T-helper 9 cell (primary cell): ENCODE data around the gene POU6F2.
"Not testable (repeated sequence)": the region's sequence is repeated elsewhere in the genome, so short reads cannot be mapped to it uniquely, and the experiment has no call there.

Source experiments
- DNase-seq: peaks from one replicate; pipeline ENCODE4 v3.0.0-alpha.2; 2020

The POU6F2 gene

DNA sequence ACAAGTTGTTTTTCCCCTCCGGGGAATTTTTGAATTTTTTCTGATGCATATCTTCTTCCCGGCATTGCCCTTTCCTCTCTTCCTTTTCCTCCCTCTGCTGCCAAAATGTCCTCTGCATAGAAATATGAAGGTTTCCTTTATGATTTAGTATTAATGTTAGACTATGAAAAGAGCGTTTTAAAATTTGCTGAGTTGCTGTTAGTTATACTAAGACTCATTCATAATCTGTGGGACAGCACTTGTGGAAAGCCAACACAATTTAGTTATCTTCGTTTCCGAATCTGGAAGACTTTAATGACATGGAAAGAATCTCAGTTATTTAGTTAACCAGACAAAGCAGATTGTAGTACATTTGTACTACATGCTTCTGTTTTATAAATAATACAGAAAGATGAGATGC is 25.0 kb downstream of the POU6F2 start:
- DNase-seq, result no peak

DNA sequence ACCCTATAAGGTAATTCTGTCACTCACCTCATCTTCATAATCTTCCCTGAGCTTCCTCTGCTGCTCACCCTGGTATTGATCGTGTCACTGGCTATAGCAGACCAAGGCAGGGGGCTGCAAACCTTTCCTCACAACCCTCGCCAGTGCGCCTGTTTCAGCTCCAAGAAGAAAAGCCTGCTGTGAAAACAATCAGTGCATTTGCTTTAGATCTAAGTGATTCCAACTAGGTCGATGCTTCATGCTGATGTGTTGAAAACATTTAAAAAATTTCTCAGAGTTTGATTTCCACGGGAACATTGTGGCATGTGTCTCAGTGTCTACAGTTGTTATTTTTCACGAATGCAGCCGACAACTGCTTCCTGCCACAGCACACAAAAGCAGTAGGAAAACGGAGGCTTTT is 27.3 kb downstream of the POU6F2 start:
- DNase-seq, result no peak

DNA sequence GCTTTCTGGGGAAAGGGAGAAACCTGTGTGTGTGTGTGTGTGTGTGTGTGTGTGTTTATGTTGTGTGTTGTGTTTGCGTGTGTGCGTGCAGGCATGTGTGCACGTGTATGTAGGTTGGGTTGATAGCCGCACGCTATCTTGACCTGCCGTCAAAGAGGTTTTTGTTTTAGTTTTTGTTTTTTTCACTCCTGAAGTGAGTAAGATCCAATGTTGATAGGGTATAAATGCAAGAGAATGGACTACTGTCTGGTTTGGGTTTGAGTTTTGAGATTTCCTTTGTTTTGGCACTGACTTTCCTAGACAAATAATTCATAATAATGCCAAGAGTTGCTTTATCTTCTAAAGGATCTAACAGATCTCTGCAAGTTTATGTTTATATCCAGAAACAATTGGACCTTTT is 27.8 kb downstream of the POU6F2 start:
- DNase-seq, result no peak

DNA sequence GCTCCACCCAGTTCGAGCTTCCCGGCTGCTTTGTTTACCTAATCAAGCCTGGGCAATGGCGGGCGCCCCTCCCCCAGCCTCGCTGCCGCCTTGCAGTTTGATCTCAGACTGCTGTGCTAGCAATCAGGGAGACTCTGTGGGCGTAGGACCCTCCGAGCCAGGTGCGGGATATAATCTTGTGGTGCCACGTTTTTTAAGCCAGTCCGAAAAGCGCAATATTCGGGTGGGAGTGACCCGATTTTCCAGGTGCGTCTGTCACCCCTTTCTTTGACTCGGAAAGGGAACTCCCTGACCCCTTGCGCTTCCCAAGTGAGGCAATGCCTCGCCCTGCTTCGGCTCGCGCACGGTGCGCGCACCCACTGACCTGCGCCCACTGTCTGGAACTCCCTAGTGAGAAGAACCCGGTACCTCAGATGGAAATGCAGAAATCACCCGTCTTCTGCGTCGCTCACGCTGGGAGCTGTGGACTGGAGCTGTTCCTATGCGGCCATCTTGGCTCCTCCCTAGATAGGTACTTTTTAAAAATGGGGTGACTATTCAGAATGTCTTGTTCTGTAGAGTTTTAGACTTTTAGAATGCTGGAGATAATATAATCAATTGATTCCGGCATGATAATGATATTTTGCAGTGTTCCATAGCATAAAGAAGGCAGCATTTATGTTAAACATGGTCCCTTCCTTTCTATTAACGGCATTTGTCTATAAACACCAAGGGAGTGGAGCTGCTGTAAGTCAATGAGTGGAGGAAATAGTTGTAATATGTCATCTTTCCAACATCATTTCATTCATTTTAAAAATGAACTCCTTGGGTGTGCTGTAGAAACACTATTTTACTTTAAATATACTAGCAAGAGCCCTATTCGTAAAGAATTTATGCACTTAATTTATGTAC is 35.6 kb downstream of the POU6F2 start:
- DNase-seq, result not testable (repeated sequence)

DNA sequence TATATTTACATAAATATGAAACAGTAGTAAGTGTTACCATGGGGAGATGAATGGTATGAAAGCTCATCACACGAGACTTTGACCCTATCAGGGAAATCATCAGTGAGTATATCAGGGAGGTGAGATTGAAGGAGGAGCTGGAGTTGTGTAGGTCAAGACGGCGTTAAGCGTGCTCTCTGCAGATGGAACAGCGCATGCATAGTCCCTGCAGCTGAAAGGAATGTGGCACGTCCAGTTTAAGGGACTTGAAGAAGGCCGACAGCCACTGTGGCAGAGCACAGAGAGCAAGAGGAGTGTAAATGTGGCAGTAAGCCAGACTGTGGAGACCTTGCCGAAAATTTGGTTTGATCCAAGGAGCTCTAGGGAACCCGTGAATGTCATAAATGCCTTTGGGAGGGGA is 38.9 kb downstream of the POU6F2 start:
- DNase-seq, result no peak

DNA sequence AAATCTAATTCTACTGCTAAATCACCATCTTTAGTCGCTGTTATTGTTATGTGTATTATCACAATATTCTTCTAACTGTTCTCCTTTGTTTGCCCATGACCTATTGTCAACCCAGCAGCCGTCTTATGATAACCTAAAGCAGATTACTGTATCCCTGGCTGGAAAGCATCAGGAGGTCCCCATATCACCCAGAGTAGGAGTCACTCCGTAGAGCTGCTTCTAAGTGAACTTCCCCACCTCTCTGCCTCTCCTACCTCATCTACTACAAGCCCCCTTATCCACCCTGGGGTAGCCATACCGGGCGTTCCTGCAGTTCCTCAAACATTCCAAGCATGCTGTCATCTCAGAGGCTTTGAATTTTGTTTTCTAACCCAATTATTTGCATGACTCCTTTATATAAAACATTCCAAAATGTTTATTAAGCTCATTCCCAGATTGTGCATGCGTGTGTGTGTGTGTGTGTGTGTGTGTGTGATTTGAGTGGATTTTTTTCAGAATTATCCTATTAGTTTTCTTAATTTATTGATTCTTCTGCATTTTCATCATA is 39.7 kb downstream of the POU6F2 start:
- DNase-seq, result no peak

DNA sequence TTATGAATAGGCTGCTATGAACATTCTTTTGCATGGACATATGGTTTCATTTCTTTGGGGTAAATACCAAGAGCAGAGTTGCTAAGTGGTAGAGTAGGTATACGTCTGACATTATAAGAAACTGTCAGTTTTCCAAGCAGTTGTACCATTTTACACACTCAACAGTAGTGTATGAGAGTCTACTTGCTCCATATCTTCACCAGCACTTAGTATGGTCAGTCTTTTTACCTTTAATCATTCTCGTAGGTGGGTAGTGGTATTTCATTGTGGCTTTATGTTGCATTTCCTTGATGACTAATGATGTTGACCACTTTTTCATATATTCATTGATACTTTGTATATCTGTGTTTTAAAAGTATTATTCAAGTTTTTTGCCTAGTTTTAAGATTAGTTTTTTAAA is 45.1 kb downstream of the POU6F2 start:
- DNase-seq, result no peak

DNA sequence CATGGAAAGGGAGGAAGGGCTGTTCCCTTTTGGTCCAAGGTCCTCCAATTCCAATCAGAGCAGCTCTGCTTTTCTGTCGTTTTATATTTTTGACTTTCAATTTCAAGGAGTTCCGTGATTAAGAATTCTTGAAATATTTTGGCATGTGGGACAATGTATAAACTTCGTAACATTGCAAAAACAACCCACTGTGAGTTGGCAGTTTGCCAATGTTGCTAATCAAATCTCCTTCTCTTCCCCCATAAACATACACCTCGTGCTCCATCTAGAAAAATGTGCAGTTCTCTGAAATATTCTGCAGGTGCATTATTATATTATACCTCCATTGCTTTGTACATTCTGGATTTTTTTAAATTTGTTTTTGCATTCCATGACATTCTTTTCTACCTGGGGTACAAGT is 49.8 kb downstream of the POU6F2 start:
- DNase-seq, result no peak

DNA sequence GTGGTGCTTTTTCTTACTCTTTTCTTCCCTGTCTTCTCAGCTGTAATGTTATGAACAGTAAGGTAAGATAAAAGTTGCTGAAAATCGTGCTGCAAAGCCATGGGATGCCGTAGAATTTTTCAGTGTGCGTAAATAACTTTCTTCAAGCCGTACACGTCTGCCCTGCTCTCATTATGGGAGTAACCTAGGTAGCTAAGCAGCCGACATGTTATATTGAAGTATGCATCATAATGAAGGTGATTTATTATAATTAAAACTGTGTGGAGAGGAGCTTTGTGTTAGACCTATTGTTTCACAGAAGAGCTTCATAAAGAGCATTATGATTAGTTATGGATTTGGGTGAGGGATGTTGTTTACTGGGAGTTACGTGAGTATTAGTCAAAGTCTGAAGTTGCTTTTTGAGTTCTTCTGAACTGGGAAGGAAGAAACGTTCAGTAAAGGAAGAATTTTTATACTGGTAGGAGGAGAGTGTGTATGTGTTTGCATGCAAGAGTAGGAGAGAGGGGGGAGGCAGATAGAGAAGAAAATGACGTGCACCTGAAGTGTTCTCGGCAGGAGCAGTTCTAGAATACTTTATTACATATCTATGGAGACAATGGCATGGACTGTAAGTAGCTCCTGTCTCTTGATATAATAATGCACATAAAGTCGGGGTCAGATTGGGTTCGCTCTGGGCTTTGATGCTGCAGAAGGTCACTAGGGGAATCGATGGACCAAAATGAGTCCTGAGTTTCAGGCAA is 56.3 kb downstream of the POU6F2 start:
- no peak for DNase-seq

DNA sequence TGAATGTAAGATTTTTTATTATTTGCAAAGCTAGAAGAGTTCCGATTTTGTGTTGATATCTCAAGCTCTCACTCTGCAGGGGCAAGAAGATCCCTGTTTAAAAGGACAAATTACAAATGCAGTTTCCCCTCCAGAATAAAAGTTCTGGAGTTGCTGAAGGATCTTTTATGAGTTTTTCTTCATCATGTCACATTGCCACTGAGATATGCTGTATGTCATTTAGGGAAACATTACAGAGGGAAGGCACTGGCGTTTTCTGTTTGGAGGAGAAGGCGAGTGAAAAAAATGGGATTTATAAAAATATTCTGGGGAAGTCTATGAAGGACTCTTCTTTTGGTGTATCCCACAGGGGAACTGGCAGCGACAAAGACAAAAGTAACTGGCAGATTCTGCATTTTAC is 57.4 kb downstream of the POU6F2 start:
- DNase-seq, result no peak

DNA sequence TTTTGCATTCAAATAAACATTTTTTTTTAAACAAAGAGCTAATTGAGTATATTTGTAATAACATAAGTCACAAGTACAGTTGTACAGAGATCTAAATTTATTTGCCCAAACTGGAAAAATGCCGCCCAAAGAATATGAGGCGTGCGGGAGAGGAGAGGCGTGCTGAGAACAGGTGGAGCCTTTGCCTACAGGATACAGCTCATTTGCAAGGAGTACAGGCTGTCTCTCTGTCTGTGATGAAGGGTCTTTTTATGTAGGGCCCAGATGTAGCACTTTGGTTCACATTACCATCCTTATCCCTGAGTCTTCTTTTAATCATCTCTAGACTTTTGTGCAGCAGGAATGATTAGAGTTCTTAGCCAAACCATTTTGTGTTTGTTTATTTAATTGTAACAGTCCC is 58.2 kb downstream of the POU6F2 start:
- DNase-seq, result no peak

DNA sequence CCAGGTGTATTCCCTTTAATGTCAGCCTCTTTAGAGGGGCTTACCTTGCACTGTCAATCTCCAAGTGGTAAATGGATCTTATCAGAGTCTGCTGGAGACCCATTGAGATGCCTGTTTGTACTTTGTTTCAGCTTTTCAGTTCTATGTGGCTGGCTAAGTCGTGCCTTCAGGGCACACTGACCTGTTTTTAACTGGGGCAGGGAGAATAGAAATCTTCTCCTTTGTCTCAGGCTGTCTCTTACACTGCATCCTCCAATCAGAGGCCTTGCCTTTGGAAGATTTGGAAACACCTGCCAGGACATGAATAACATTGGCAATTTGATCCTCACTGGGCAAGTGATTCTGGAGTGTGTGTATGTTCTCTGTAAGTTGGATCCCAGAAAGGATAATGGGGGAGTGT is 65.0 kb downstream of the POU6F2 start:
- DNase-seq, result no peak

DNA sequence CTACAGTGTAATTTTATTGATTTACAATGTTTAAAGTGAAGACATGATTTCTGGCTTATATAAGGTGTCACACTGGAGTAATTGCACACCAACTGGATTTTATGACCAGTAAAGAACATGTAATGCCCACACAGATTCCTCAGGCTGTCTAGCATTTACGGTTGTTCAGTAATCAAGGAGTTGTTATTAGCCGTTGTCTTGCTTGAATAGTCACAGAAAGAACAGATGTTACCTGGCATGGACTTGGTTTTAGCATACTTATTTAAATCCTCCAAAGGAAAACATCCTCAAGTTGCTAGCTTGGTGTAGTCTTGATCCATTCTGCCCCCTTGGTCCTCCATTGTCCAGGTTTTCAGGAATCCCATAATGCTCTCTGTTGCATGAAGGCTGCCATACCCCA is 65.8 kb downstream of the POU6F2 start:
- DNase-seq, result no peak

DNA sequence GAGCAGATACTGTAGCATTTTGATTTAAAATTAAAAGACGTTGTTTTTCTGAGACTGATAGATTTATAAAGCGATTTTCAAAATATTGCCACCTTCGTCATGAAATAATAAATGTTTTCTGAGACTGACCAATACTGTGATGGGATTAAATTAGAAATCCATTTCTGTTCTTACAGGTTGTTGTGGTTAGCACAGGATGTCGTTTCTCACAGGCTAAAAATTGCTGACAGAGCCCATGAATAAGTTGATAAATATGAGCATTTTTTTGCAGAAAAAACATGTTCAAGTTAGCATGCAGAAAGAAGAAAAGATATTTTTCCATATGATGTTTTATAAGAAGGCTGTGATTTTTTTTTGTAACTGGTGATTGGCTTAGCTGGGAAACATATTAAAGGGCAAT is 66.8 kb downstream of the POU6F2 start:
- no peak for DNase-seq

DNA sequence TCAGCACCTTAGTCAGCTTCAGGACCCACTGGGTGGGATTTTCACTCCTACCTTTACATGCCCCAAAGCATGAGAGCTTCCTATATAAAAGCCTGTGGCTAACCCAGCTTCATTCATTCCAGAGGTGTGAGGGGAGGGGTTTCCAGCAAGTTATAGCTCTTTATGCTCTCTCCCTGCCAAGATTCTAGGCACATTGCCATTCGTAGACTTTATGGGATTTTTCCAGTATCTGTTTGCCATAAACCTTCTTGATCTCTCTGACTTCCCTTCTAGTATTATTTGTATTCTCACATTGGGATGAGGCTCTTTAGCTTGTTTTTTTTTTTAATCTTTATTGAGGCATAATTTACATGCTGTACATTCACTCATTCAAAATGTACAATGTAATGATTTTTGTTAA is 67.5 kb downstream of the POU6F2 start:
- no peak for DNase-seq

DNA sequence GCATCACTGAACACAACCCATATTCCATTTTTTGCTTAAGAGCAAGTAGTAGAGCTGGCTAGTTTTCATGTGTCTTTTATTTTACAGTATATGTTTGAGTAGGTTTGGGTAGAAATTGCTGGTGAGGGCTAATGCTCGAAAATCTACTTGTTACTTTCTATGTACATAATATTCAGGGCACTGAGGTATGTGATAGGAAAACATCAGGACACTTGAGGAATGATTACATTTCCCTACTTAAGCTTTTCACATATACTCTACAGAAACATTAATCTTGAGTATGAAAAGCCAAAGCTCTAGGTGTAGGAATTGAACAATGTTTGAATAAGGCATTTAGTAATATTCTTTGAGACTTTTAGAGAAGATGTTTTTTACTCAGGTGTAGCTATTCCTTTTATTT is 73.6 kb downstream of the POU6F2 start:
- DNase-seq, result no peak

DNA sequence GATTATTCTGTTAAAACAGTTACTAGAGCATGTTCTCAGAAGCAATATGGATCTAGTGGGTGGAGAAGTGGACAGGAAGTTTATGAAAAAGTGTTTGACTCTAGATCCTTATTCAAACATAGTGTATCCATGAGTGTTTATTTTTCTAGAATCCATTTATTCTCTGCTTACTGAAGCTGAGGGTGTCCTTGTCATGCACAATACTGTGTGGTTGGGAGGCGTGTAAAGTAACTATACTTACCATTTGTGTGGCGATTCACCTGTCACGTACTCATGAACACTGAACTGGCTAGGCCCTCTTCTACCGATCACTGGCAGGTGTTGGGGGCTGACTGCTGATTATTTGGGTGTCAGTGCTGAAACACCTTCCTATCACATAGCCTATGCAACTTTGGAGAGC is 74.0 kb downstream of the POU6F2 start:
- DNase-seq, result no peak

DNA sequence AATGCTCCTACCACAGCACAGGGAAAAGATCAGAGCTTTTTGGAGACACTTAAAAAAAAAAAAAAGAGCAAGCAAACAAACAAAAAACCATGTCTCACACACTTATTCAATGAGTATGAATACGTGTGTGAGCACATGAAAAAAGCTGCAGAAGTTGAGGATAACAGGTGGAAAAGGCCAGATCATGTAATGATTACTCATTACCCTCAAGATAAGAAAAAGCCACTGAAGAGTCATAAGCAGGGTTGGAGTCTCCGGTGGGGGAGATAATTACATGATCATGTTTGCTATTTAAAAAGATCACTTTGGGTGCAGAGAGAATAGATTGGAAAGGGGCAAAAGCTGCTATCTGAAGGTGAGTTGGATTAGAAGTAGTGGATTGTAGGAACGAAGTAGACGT is 77.0 kb downstream of the POU6F2 start:
- no peak for DNase-seq

DNA sequence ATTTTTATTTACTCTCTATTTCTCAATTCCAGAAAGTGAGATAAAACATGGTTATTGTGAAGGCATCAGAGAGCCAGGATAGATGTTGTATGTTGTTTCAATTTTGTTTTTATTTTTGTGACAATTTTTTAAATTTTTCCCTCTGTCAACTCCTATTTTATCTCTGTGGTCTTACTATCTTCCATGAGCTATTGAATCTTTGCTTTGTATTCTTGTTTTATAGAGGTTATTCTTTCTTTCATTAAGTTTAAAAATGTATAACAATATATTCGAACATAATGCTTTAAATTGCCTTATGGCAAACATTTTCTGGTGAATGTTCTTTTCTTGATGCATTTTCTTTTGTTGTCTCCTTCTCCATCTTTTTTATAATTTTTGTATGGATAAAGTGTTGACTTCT is 78.4 kb downstream of the POU6F2 start:
- DNase-seq, result no peak

DNA sequence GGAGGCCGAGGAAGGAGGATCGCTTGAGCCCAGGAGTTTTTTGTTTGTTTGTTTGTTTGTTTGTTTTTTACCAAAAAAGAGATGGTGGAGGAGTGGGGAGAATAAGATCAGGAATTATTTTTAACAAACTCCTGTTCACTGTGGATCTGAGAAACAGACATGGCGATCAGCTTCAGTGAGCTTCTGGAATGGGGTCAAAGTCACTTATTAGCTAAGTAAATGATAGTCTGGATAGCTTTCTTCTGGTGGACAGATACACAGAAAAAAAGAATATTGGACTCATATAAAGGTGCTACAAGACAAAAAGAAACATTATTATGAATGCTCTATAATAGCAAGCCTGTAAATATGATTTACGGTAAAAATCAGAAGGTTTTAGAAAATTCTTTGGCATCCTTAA is 85.1 kb downstream of the POU6F2 start:
- no peak for DNase-seq

DNA sequence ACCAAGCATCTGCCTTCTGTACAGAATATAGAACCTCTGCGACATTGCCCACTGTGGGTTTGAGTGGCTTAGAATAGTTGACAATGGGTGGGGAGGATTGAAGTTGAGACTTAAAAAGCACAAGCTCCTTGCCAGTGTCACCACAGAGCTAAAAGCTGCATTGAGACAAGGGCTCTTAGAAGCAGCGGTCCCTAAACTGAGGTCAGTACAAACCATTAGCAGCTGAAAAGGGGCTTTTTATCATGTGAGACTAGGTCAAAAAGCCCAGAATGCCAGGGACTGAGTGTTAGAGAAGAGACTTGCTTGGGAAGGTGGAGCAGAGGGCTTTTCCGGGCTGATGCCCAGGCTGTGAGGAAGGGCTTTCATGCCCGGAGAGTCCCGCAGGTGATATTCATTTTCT is 91.3 kb downstream of the POU6F2 start:
- no peak for DNase-seq

DNA sequence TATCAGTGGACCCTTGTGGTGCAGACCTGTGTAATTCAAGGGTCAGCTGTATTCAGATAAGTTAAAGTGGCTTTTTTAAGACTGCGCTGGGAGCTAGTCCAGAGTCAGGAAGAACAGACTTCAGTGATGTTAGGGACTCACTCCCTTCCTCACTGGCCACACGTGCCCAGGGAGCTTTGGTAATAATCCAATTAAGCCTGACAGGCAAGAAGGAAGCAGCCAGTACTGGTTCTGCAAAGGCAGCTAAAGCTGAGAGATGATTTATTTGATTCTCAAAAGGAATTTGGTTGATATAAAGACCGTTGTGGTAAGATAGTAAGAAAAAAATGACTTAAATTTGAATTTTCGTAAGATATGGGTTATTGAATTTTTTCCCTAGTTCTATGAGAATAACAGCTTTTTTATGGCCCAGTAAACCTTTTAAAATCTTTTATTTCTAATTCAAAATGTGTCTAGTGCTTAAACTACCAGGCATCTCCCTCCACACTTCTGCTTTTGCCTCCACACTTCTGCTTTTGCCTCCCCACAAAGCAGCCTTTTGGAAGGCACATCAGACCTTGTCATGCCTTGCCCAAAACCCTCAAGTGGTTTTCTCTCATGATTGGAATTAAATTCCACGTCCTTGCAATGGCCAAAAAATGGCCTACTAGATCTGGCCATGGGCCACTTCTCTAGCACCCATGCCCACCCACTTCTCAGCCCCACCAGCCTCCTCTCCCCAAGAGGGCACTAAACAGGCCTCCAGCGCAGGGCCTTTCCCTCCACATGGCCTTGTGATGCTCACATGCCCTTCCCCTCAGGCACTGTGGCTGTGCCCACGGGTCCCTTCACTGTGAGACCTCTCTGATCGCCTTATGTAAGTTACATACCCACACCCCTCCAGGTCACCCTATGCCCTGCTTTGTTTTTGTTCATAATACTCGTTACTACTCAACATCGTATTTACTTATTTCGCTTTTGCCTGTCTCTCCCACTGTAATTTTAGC is 92.5 kb downstream of the POU6F2 start:
- DNase-seq, result no peak

DNA sequence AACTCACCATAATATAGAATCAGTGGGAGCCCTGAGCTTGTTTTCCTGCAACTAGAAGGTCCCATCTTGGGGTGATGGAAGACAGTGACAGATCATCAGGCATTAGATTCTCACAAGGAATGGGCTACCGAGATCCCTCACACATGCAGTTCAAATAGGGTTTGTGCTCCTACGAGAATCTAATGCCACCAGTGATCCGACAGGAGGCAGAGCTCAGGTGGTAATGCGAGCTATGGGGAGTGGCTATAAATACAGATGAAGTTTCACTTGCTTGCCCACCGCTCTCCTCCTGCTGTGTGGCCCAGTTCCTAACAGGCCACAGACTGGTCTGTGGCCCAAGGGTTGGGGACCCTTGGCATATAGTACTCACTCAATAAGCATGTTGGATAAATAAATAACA is 93.4 kb downstream of the POU6F2 start:
- no peak for DNase-seq
